Daoy (cell line): ENCODE measurements around the gene ARHGEF3. TPM values are rescaled to one million over a fixed set of nuclear protein-coding genes. Genes with fewer than 3 reads are reported as not detected.

Experiments used
- DNase-seq: peaks from one replicate; pipeline ENCODE4 v3.0.0-alpha.2; 2015; ENCODE audit warnings: low read depth
- total RNA-seq: library from RNA; depleted of rRNA; stranded (reverse); fragments of >200 nt; shearing (Covaris generic); gene quantifications from 2 replicates; pipeline ENCODE4 v1.2.3, GENCODE V29; 2014

ARHGEF3 gene
- total RNA-seq, 1 experiment from 2014 or later = 5.3 TPM

- no peak for DNase-seq
Observed at GRCh38 chr3:56795097-56795828, 6.5 kb downstream of the ARHGEF3 start.

GRCh38 chr3:56792193-56792592 lies 9.6 kb downstream of the ARHGEF3 start:
- DNase-seq = no peak

GRCh38 chr3:56790016-56790821 lies 11.5 kb downstream of the ARHGEF3 start:
- DNase-seq = no peak

GRCh38 chr3:56789076-56789475 lies 12.7 kb downstream of the ARHGEF3 start:
- no peak for DNase-seq

GRCh38 chr3:56788521-56788920 lies 13.2 kb downstream of the ARHGEF3 start:
- no peak for DNase-seq

GRCh38 chr3:56787784-56788256 lies 13.9 kb downstream of the ARHGEF3 start:
- DNase-seq = no peak

- no peak for DNase-seq
Observed at GRCh38 chr3:56787258-56787775, 14.4 kb downstream of the ARHGEF3 start.

- DNase-seq = no peak
Observed at GRCh38 chr3:56785499-56785898, 16.2 kb downstream of the ARHGEF3 start.

- no peak for DNase-seq
Observed at GRCh38 chr3:56784448-56785001, 17.2 kb downstream of the ARHGEF3 start.

GRCh38 chr3:56783644-56784447 lies 17.9 kb downstream of the ARHGEF3 start:
- DNase-seq = no peak

GRCh38 chr3:56782906-56783305 lies 18.8 kb downstream of the ARHGEF3 start:
- no peak for DNase-seq

GRCh38 chr3:56782215-56782614 lies 19.5 kb downstream of the ARHGEF3 start:
- DNase-seq = no peak

- DNase-seq = no peak
Observed at GRCh38 chr3:56781762-56782161, 20.0 kb downstream of the ARHGEF3 start.

GRCh38 chr3:56780936-56781335 lies 20.8 kb downstream of the ARHGEF3 start:
- DNase-seq = no peak

- no peak for DNase-seq
Observed at GRCh38 chr3:56778893-56779292, 22.9 kb downstream of the ARHGEF3 start.

- no peak for DNase-seq
Observed at GRCh38 chr3:56776556-56776950, 25.2 kb downstream of the ARHGEF3 start.

GRCh38 chr3:56775838-56776555 lies 25.8 kb downstream of the ARHGEF3 start:
- DNase-seq = no peak

- no peak for DNase-seq
Observed at GRCh38 chr3:56775445-56775837, 26.3 kb downstream of the ARHGEF3 start.

GRCh38 chr3:56773986-56774385 lies 27.8 kb downstream of the ARHGEF3 start:
- DNase-seq = no peak

GRCh38 chr3:56772952-56773938 lies 28.5 kb downstream of the ARHGEF3 start:
- DNase-seq = no peak
